Measurements from ENCODE around the gene GRID1.

GRCh38 chr10:86035791-86036543, 330.6 kb downstream of the GRID1 start:
- TF ChIP-seq CTCF (conservative IDR thresholded peaks at IDR 0.05; ENCODE audit: low read depth, low read length), result no peak
- TF ChIP-seq EZH2 (IDR thresholded peaks at IDR 0.05; ENCODE audit: low read length, unreplicated experiment), result no peak

All from PC-3 (cell line).